Inflammatory macrophage treated with lipopolysaccharide for 4 hours (primary cell): ENCODE results near the gene PBX3.
"Not testable (repeated sequence)": the region's sequence is repeated elsewhere in the genome, so short reads cannot be mapped to it uniquely, and the experiment has no call there.

Experiments
- DNase-seq: peaks from one replicate; pipeline ENCODE4 v3.0.0-alpha.2; 2020

Gene PBX3

DNA sequence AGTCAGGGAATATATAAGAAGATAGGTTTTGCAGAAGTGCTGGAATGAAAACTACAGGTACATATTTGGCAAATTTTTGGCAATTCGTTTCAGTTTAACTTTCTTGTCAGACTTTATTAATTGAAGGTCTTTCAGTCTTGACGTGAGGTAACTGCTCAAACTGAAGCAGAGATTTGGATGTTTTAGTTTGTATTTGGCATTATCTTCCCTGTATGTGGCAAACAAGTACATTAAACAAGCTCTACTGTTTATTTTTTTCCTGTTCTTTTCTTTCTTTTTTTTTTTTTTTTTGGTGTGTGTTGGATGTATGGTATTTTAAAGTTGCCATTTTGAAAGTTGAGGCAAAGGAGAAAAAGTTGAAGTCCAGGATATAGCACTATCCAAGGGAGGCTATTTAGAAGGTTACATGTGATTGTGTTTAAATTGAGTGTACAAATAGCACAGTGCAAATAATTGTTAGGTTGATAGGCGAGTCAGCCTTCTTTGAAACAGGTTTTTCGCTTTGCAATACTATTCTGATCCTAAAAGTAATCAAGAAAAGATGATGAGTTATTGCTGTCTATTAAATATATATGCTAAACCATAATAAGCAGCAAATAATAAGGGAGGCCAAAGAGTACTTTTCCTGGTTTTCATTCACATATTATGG is 2.2 kb downstream of the PBX3 start:
- DNase-seq = no peak

DNA sequence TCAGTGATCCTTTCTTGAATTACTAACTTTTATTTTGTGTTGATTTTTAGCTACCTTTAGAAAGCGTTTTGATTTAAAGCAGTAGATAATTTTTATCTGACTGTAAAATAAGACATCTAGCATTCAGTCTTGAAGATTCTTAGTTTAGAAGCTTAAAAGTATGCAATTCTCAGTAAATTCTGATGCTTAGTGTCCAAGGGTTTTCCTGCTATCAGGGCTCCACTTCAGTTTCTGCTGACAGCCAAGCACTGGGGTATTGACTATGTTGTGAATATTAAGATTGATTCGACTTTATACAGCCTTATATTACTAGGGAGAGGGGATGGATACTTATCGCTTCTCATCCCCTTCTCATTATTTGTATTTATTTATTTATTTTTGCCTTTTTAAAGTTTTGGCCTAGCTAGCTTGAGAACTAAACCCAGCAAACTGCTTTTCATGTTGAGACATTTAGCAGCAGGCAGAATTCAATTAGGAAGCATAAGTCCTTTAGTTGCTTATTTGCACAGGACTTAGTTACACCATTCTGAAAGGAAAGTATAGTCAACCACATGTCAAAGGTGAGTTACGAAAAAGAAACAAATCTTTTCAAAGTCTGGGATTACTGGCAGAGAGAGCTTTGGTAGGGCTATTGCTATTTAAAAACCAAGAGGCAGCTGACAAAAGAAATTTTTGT is 2.9 kb downstream of the PBX3 start:
- no peak for DNase-seq

- no peak for DNase-seq
Measured at GRCh38 chr9:125750627-125751011, 3.4 kb downstream of the PBX3 start.

DNA sequence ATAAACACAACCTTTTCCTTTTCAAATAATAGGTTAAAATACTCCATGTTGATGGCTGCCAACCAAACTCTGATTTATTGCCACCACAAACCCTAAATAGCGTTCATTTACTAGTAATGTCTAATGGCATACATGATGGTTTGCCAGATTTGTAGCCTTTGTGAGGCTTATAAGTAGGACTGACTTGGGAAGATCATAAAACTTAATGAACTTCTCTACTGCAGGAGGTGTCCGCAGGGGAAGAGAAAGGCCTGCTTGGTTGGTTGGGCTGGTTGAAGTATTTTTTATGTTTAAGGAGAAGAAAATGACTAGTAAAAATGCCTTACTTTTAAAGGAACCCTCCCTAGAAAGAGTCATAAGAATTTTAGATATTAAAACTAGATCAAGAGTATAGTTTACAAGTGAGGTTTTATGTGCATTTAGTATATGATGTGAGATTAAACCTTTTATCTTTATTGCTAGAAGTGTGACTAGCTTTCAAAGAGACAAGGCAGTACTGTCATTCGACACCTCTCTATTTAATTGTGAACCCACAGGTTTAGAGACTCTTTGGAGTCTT is 5.0 kb downstream of the PBX3 start:
- DNase-seq = no peak

DNA sequence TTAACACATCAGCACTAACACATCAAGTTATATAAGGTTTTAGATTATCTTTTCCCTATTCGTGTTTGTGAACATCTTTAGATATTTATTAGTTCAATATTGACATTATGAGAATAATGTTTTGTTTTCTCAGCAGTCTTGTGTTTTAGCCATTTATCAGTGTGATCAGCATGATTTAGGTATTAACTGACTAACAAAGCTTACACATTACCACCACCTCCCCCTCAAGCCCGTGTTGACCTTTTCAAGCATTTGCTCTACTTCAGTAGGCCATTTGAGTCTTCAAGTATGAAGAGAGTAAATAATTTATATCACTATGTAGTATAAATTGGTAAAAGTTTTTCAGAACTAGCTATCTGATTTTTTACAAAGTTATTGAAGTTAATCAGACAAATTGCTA is 6.9 kb downstream of the PBX3 start:
- no peak for DNase-seq

DNA sequence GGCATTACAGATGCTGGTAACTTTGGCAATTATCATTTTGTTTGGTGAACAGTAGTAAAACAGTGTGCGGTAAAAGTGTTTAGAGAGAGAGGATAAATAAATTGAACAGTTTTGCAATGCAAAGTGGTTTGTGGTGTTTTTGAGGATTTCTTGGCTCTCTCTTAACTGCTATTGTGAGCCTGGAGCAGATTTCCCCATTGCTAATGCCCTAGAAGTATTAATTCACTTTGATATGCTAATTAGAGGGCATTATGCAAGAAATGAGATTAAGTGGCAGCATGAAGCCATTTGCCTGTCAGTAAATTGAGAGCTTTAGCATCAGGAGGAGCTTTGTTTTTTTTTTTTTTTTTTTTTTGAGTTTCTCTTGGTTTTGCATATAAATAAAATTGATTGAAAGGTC is 8.2 kb downstream of the PBX3 start:
- DNase-seq = no peak

GRCh38 chr9:125756518-125756917 is 9.3 kb downstream of the PBX3 start:
- DNase-seq = no peak

DNA sequence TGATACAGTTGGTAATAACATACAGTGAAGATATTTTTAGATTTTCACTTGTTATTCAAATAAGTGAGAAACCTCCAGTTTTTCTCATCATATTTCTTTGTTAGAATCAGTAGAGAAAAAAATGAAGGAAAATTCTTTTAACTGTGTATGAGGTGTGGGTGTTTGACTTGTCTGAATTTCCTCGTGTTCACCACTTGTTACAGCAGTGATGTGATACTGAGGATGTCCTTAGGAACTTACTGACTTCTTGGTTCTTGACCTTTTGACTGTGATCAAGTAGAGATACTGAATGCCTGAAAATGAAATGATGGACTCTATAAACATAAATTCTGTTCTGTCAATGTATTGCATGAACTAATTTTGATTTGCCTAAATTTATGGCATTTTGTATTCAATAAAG is 10.7 kb downstream of the PBX3 start:
- DNase-seq = peak; percentile 36

GRCh38 chr9:125758986-125759763 is 12.0 kb downstream of the PBX3 start:
- peak; percentile 93 for DNase-seq

DNA sequence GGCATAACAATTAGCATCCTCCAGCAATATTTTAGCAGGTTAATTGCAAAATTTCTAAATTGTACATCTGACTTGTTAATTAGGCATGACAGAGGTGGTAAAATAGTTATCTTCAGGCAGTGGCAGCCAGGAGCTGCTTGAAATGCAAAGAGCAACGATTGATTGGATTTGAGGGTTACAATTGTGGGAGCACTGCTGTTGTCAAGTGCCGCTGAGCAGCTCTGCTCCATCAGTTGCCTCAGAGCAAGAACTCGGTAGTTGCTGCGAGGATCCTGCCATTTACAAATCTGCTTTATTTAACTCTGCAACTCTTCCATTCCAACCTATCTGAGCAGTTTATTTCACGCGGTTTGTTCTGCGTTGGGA is 12.6 kb downstream of the PBX3 start:
- no peak for DNase-seq

DNA sequence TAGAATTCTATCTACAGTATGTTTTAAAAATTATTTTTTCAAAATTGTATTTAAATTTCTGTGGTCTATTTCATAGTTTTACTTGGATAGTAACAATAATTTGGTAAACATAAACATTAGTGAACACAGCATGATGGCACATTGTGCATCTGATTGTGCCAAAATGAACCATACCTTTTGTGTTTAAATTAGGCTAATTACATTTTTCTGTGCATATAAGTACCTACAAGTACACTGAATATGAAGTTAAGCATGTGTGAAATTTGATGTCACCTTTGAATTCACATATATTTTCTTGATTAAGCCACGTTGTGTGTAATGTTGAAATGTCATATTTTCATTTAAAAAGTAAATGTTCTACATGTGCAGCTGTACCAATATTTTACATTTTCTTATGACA is 13.4 kb downstream of the PBX3 start:
- no peak for DNase-seq

GRCh38 chr9:125761676-125762450 is 14.7 kb downstream of the PBX3 start:
- peak; percentile 64 for DNase-seq

GRCh38 chr9:125763394-125763801 is 16.2 kb downstream of the PBX3 start:
- DNase-seq = no peak

DNA sequence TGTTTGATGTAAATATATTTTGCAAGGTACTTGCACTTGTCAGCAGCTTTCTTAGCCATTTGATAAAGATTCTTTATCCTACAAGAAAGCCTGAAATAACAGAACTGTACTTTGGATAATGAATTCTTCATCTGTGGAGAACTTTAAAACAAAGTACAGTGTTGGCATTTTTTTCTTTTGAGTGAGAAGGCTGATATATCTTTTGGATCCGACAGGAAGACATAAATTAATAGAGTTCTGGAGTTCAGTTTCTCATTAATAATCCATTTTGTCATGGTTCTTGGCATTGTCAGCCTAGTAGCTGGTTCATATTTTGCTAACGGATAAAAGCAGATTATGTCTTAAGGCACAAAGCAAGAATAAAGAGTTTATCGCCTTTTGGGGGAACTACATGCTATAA is 17.0 kb downstream of the PBX3 start:
- no peak for DNase-seq

- DNase-seq = no peak
Measured at GRCh38 chr9:125766468-125767221, 19.5 kb downstream of the PBX3 start.

DNA sequence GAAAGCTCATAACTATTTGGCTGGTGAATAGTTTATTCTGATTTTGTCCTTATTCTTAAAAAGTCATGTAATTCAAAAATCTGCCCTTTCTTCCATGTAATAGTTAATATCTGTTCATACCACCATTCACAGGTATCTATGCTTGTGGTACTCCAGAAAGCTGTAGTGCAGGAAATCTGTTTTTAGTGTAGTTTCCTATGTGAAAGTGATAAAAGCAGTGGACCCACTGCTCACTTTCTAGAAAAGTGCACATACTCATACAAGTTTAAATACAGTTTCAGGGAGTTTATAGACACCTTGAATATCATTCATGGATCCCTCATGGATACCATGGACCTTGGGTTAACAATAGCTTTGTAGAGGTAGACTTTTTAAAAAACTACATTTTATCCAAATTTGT is 20.2 kb downstream of the PBX3 start:
- no peak for DNase-seq

DNA sequence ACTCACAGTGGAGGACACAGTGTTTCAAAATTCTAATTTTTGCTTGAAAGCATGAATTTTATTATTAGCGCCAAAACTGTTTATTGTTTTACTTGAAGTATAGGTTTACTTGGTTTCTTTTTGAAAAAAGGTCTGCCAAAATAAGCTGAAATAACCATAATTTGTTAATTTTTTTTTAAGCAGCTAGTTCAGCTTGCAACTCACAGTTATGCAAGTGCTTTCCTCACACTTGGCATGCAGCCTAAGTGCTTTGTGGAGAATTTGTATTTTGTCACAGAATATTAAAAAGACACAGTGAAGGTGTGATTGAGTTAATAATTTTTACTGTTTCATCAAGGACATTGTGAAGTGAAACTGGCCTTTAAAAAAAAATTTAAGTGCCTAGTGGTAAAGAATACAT is 21.6 kb downstream of the PBX3 start:
- no peak for DNase-seq

DNA sequence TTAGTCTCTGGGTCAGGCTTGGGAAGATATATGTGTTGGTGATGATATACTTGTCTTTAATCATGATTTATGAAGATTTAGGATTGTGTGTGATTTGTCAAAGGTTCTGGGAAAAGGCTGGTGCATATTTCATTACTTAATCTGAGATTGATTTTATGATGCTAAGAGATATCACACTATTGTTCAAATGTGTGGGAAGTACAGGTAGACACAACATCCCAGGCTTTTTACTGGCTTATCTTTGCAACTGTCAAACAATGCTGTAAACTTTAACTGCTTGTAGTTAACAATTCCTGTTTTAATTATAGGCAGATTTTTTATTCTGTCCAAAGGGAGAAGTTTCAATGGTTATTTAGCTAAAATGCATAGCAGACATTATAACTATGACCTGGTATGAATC is 23.9 kb downstream of the PBX3 start:
- no peak for DNase-seq

- DNase-seq = no peak
Measured at GRCh38 chr9:125772740-125773139, 25.6 kb downstream of the PBX3 start.

DNA sequence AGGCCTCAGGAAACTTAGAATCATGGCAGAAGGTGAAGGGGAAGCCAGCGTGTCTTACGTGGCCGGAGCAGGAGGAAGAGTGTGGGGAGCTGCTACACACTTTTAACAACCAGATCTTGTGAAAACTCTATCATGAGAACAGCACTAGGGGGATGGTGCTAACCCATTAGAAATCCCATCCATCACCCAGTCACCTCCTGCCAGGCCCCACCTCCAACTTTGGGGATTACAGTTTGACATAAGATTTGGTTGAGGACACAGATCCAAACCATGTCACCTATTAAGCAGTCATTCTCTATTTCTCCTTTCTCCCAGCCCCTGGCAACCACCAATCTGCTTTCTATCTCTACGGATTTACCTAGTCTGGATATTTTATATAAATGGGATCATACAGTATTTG is 26.9 kb downstream of the PBX3 start:
- no peak for DNase-seq

- DNase-seq = not testable (repeated sequence)
Measured at GRCh38 chr9:125776789-125777188, 29.6 kb downstream of the PBX3 start.

GRCh38 chr9:125778538-125779219 is 31.5 kb downstream of the PBX3 start:
- DNase-seq = not testable (repeated sequence)
